Esophagus muscularis mucosa (tissue), 4 donors: ENCODE measurements around the gene GOSR1. TPM values are rescaled to one million over a fixed set of nuclear protein-coding genes. Genes with fewer than 3 reads are reported as not detected.
"Not testable (repeated sequence)": the region's sequence is repeated elsewhere in the genome, so short reads cannot be mapped to it uniquely, and the experiment has no call there.

ENCODE experiments used
- DNase-seq: peaks from one replicate; pipeline ENCODE4 v3.0.0-alpha.2; 2017; ENCODE audit errors: extremely low spot score
- H3K27ac ChIP-seq, 4 donors: fragments of 200-600 bp; sonication (generic); replicated peaks in 1 of 4; 1 replicate in 3 of 4; 2 replicates in 1 of 4; pipeline ENCODE4 v1.5.1; 2016 to 2019; ENCODE audit warnings: mild to moderate bottlenecking in 1 of 4
- H3K27me3 ChIP-seq, 4 donors: fragments of 200-600 bp; sonication (generic); one replicate each; pipeline versions ENCODE4 v1.5.1 to v1.6.0; 2016 to 2019
- H3K36me3 ChIP-seq, 4 donors: fragments of 200-600 bp; sonication (generic); one replicate each; pipeline ENCODE4 v1.5.1; 2016 to 2019
- H3K4me1 ChIP-seq, 4 donors: fragments of 200-600 bp; sonication (generic); one replicate each; pipeline ENCODE4 v1.5.1; 2016 to 2019
- H3K4me3 ChIP-seq, 4 donors: fragments of 200-600 bp; sonication (generic); 1 replicate in 2 of 4; 2 replicates in 2 of 4; pipeline ENCODE4 v1.5.1; 2016 to 2019; ENCODE audit warnings: mild to moderate bottlenecking in 4 of 4, moderate library complexity in 1 of 4
- H3K9me3 ChIP-seq, 4 donors: fragments of 200-600 bp; sonication (generic); 1 replicate in 3 of 4; 2 replicates in 1 of 4; pipeline ENCODE4 v1.5.1; 2016 to 2019
- CTCF ChIP-seq, 3 experiments: fragments of 200-600 bp in 2 of 3; fragments of 450-650 bp in 1 of 3; sonication (generic) in 2 of 3; IDR thresholded peaks; one replicate each; pipeline ENCODE4 v1.5.1; 2017 to 2019; ENCODE audit warnings: antibody characterized with exemption in 3 of 3, mild to moderate bottlenecking in 2 of 3, moderate library complexity in 1 of 3
- EP300 ChIP-seq: sonication (generic); formaldehyde crosslinking; IDR thresholded peaks from one replicate; pipeline ENCODE4 v1.6.1; 2017; ENCODE audit warnings: antibody characterized with exemption
- POLR2A ChIP-seq: fragments of 450-650 bp; IDR thresholded peaks from one replicate; pipeline ENCODE4 v1.6.1; 2017; ENCODE audit warnings: antibody characterized with exemption, moderate library complexity, mild to moderate bottlenecking, low read depth
- POLR2AphosphoS5 ChIP-seq, 2 donors: sonication (generic); formaldehyde crosslinking; IDR thresholded peaks; one replicate each; pipeline ENCODE4 v1.6.1; 2017; ENCODE audit warnings: antibody characterized with exemption in 2 of 2
- WGBS: methylation state at CpG from one replicate; pipeline ENCODE4 v1.1.5; 2018; 5-methylcytosine and 5-hydroxymethylcytosine counted together
- intact Hi-C: fragments of 100-400 bp; cut with DNase I; formaldehyde crosslinking; loops from one replicate; pipeline ENCODE4 v1.15.1; 2023
- total RNA-seq, 4 donors: library from RNA; depleted of rRNA; stranded (reverse); fragments of >200 nt; gene quantifications; one replicate each; pipeline versions ENCODE4 v1.1.0 to v1.2.1, GENCODE V29; 2016

GOSR1 gene
- total RNA-seq, 4 donors from 2014 or later: 28.3 to 49.5 (median 34.2) TPM

GRCh38 chr17:30534298-30534697, 57.1 kb downstream of the GOSR1 start:
- no peak overlapping the region for H3K27ac ChIP-seq
- intact Hi-C loops: no loop called here
- H3K4me3 ChIP-seq: no peak overlapping the region
- DNase-seq: no peak
- H3K36me3 ChIP-seq: peaks cover 0 to 5% (median 0%) of the 10 kb centered on the region in 4 donors
- no peaks in the 10 kb centered on the region for H3K9me3 ChIP-seq
- H3K27me3 ChIP-seq: no peaks in the 10 kb centered on the region
- TF ChIP-seq EP300 (no peak), POLR2A (no peak), CTCF (IDR thresholded peaks at IDR 0.05) (no peak), POLR2AphosphoS5 (IDR thresholded peaks at IDR 0.05) (no peak)
- no peaks in the 10 kb centered on the region for H3K4me1 ChIP-seq
- WGBS: 85% methylated on average over 12 of the region's 12 CpGs

GRCh38 chr17:30534938-30535921, 58.0 kb downstream of the GOSR1 start:
- intact Hi-C loops: no loop called here
- DNase-seq: no peak
- no peaks in the 10 kb centered on the region for H3K27me3 ChIP-seq
- H3K4me1 ChIP-seq: no peaks in the 10 kb centered on the region
- H3K4me3 ChIP-seq: no peak overlapping the region
- WGBS: 94% methylated on average over 11 of the region's 12 CpGs
- H3K36me3 ChIP-seq: peaks cover 0 to 2% (median 0%) of the 10 kb centered on the region in 4 donors
- TF ChIP-seq POLR2A (no peak), CTCF (IDR thresholded peaks at IDR 0.05) (no peak), EP300 (no peak), POLR2AphosphoS5 (IDR thresholded peaks at IDR 0.05) (no peak)
- H3K27ac ChIP-seq: no peak overlapping the region
- H3K9me3 ChIP-seq: no peaks in the 10 kb centered on the region

GRCh38 chr17:30536846-30537245, 59.6 kb downstream of the GOSR1 start:
- H3K4me3 ChIP-seq, H3K27ac ChIP-seq, H3K36me3 ChIP-seq, intact Hi-C loops, H3K4me1 ChIP-seq, H3K27me3 ChIP-seq, DNase-seq, H3K9me3 ChIP-seq: not testable (repeated sequence)
- WGBS: 92% methylated on average over 16 of the region's 16 CpGs

- H3K4me3 ChIP-seq, H3K36me3 ChIP-seq, intact Hi-C loops, H3K27ac ChIP-seq, H3K4me1 ChIP-seq, H3K27me3 ChIP-seq, H3K9me3 ChIP-seq, DNase-seq: not testable (repeated sequence)
- WGBS: 75% methylated on average over 1 of the region's 1 CpG
Measured at GRCh38 chr17:30537667-30538066, 60.5 kb downstream of the GOSR1 start.

- no peak for DNase-seq
- Histone ChIP-seq H3K4me1 (no peaks in the 10 kb centered on the region), H3K4me3 (no peak overlapping the region), H3K27me3 (no peaks in the 10 kb centered on the region), H3K36me3 (no peaks in the 10 kb centered on the region), H3K9me3 (no peaks in the 10 kb centered on the region), H3K27ac (no peak overlapping the region)
- WGBS: 87% methylated on average over 8 of the region's 8 CpGs
- intact Hi-C loops: no loop called here
- no peak for TF ChIP-seq EP300
- no peak for TF ChIP-seq CTCF (IDR thresholded peaks at IDR 0.05)
- no peak for TF ChIP-seq POLR2A
- no peak for TF ChIP-seq POLR2AphosphoS5 (IDR thresholded peaks at IDR 0.05)
Measured at GRCh38 chr17:30541802-30542201, 64.6 kb downstream of the GOSR1 start.
